SH-SY5Y (cell line): ENCODE data around the gene NINL.

Experiments
- GATA2 ChIP-seq: IDR thresholded peaks from 2 replicates; pipeline ENCODE4 v1.6.1; 2011; ENCODE audit warnings: mild to moderate bottlenecking, low read depth, low read length
- GATA3 ChIP-seq: IDR thresholded peaks from 2 replicates; pipeline ENCODE4 v1.6.1; 2011; ENCODE audit warnings: low read depth, mild to moderate bottlenecking, low read length, moderate library complexity

DNA sequence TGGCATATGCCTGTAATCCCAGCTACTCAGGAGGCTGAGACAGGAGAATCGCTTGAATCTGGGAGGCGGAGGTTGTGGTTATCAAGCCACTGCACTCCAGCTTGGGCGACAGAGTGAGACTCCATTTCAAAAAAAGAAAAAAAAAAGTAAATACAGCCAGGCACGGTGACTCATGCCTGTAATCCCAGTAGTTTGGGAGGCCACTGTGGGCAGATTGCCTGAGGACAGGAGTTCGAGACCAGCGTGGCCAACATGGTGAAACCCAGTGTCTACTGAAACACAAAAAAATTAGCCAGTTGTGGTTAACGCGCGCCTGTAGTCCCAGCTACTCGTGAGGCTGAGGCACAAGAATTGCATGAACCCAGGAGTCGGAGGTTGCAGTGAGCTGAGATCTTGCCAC is 1.5 kb upstream of the NINL start:
- TF ChIP-seq GATA3 = no peak
- no peak for TF ChIP-seq GATA2
